ENCODE data around the gene CASP4.

Gene CASP4

DNA sequence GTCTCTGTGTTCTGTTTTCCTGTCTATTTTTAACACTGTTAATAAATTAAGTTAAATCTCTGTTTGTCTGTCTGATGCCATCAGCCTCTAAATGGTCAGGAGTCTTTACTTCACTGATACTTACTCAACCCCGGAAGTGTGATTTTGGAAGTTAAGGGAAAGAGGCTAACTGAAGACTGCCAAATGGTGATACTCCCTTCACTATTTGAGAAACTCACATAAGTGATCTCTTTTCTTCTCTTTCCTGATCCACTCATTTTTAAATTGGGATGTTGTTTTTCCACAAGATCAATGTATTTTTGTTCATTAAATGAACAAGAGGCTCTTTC is 69.7 kb downstream of the CASP4 start:
- H2BK120ac ChIP-seq (ENCODE audit: low read depth, low read length): no peak overlapping the region
- H2BK12ac ChIP-seq (ENCODE audit: low read length): no peak overlapping the region
- H2AK5ac ChIP-seq (ENCODE audit: low read depth, low read length): no peak overlapping the region
- H3K27ac ChIP-seq (replicated peaks; ENCODE audit: low read length): no peak overlapping the region
- peaks cover 0 to 2% of the 10 kb centered on the region in 2 donors for H3K4me1 ChIP-seq (ENCODE audit: control insufficient read depth in 2 of 2, insufficient read depth in 1 of 2, low read depth in 1 of 2, low read length in 2 of 2)
- no peak overlapping the region for H2BK5ac ChIP-seq (ENCODE audit: low read length)
- no peak overlapping the region for H3K23ac ChIP-seq (ENCODE audit: low read depth, low read length, poor library complexity)
- no peak overlapping the region for H3K4me2 ChIP-seq (ENCODE audit: insufficient read depth, low read length, poor library complexity, severe bottlenecking)
- H4K91ac ChIP-seq (ENCODE audit: low read depth, low read length, poor library complexity): no peak overlapping the region
- DNase-seq (ENCODE audit: low spot score): no peak
- H3K9ac ChIP-seq (ENCODE audit: low read depth, low read length, poor library complexity): no peak overlapping the region
- no peak overlapping the region for H2BK15ac ChIP-seq (ENCODE audit: low read length)
- H2AFZ ChIP-seq (ENCODE audit: low read length): no peak overlapping the region
- H3K36me3 ChIP-seq (replicated peaks in 1 of 2; ENCODE audit: control insufficient read depth in 2 of 2, insufficient read depth in 2 of 2, low read length in 2 of 2): no peaks in the 10 kb centered on the region
- no peak overlapping the region for H3K4me3 ChIP-seq (ENCODE audit: low read length in 2 of 2)
- H3K4ac ChIP-seq (ENCODE audit: low read length): no peak overlapping the region
- no peak overlapping the region for H4K8ac ChIP-seq (ENCODE audit: low read depth, low read length)
- H3K18ac ChIP-seq (ENCODE audit: low read length): no peak overlapping the region
- H3K27me3 ChIP-seq (ENCODE audit: control insufficient read depth in 3 of 3, insufficient read depth in 3 of 3, low read depth in 1 of 3, low read length in 3 of 3): no peaks in the 10 kb centered on the region
- no CpG with 5 or more reads among the region's 1 CpG for WGBS, 2 donors (ENCODE audit: extremely low coverage in 2 of 2, insufficient read length in 2 of 2, insufficient replicate concordance in 1 of 2)
- H3K9me3 ChIP-seq (replicated peaks in 1 of 2; ENCODE audit: control insufficient read depth in 2 of 2, insufficient read depth in 1 of 2, low read depth in 1 of 2, low read length in 2 of 2): no peaks in the 10 kb centered on the region
- no peaks in the 10 kb centered on the region for H3K79me1 ChIP-seq (ENCODE audit: low read depth, low read length)
- H3K14ac ChIP-seq (ENCODE audit: low read length): no peak overlapping the region

DNA sequence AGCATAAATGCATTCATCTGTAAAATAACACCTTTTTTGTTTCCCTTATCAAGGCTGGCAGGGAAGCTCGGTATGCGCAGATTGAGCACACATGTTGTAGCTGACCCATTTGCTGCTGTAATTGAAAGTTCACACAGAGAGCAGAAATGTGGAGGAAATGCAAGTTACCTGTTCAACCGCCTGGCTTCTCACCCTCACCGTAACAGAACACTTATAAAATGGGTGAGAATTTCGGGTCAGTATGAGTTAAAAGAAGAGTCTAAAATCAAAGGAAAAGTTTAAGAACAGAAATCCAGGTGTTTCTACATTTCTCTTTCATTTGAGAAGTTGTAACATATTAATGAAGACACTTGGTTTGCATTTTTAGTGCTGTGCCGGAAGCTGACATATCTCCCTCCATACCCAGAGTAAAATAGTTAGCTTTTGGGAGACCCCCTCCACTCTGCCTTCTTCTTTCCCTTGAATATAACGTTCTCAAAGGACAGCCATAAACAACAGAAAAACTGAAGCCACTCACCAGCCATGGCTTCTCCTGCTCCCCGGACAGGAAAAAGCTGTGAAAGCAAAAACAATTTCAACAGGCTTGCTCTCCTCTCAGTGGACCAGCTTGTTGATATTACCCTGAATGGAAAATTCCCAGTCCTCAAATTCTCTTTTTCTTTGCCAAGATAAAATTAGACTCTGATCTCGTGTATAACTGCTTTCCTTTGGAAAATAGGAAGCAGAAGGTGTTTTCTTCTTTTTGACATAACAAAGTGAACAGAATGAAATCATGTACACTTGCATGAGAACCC is 70.3 kb downstream of the CASP4 start, which contains the start of gene CASP12:
CASP12 (minus strand) TSS at position 570 of the 794 bp plus-strand sequence.
- Histone ChIP-seq H2BK120ac (ENCODE audit: low read depth, low read length) (no peak within 1 kb of the TSS), H2BK15ac (ENCODE audit: low read length) (no peak within 1 kb of the TSS), H3K9ac (ENCODE audit: low read depth, low read length, poor library complexity) (no peak within 1 kb of the TSS), H3K4ac (ENCODE audit: low read length) (no peak within 1 kb of the TSS), H2BK12ac (ENCODE audit: low read length) (no peak within 1 kb of the TSS), H2AFZ (ENCODE audit: low read length) (peak within 1 kb of the TSS; percentile 35), H3K18ac (ENCODE audit: low read length) (no peak within 1 kb of the TSS), H3K27ac (replicated peaks; ENCODE audit: low read length) (no peak within 1 kb of the TSS), H3K4me2 (ENCODE audit: insufficient read depth, low read length, poor library complexity, severe bottlenecking) (no peak within 1 kb of the TSS), H3K79me1 (ENCODE audit: low read depth, low read length) (no peaks in the 10 kb centered on the region), H3K9me3 (replicated peaks in 1 of 2; ENCODE audit: control insufficient read depth in 2 of 2, insufficient read depth in 1 of 2, low read depth in 1 of 2, low read length in 2 of 2) (no peaks in the 10 kb centered on the region), H3K27me3 (ENCODE audit: control insufficient read depth in 3 of 3, insufficient read depth in 3 of 3, low read depth in 1 of 3, low read length in 3 of 3) (no peaks in the 10 kb centered on the region), H3K4me3 (ENCODE audit: low read length in 2 of 2) (no peak within 1 kb of the TSS), H3K36me3 (replicated peaks in 1 of 2; ENCODE audit: control insufficient read depth in 2 of 2, insufficient read depth in 2 of 2, low read length in 2 of 2) (no peaks in the 10 kb centered on the region), H2BK5ac (ENCODE audit: low read length) (no peak within 1 kb of the TSS), H2AK5ac (ENCODE audit: low read depth, low read length) (no peak within 1 kb of the TSS), H4K91ac (ENCODE audit: low read depth, low read length, poor library complexity) (no peak within 1 kb of the TSS), H3K14ac (ENCODE audit: low read length) (no peak within 1 kb of the TSS), H4K8ac (ENCODE audit: low read depth, low read length) (no peak within 1 kb of the TSS), H3K4me1 (ENCODE audit: control insufficient read depth in 2 of 2, insufficient read depth in 1 of 2, low read depth in 1 of 2, low read length in 2 of 2) (peaks cover 0 to 2% of the 10 kb centered on the region in 2 donors), H3K23ac (ENCODE audit: low read depth, low read length, poor library complexity) (no peak within 1 kb of the TSS)
- no CpG with 5 or more reads among the region's 9 CpGs for whole genome bisulfite sequencing, 2 donors (ENCODE audit: extremely low coverage in 2 of 2, insufficient read length in 2 of 2, insufficient replicate concordance in 1 of 2)
- no peak for DNase-seq (ENCODE audit: low spot score)

DNA sequence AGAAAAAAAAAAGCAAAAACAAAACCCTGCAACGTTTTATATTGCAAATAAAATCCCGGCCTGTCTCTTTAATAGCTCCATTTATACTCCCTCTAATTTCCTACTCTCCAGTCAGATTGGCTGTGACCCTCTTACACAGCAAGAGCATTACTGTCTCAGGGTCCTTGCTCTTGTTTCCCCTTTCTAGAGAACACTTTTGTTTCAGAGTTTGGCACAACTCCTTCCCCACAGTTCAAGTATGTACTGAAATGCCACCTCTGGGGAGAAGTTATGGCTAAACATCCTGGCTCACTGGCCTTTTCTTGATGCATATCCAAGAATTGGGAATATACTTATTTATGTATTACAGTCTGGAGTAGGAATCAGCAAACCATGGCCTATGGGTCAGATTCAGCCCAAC is 72.7 kb downstream of the CASP4 start:
- no peak overlapping the region for H2BK5ac ChIP-seq (ENCODE audit: low read length)
- H3K14ac ChIP-seq (ENCODE audit: low read length): no peak overlapping the region
- no peaks in the 10 kb centered on the region for H3K36me3 ChIP-seq (replicated peaks in 1 of 2; ENCODE audit: control insufficient read depth in 2 of 2, insufficient read depth in 2 of 2, low read length in 2 of 2)
- H3K4me3 ChIP-seq (ENCODE audit: low read length in 2 of 2): no peak overlapping the region
- no peak overlapping the region for H3K18ac ChIP-seq (ENCODE audit: low read length)
- no peak overlapping the region for H2AK5ac ChIP-seq (ENCODE audit: low read depth, low read length)
- H3K27ac ChIP-seq (replicated peaks; ENCODE audit: low read length): no peak overlapping the region
- H2BK12ac ChIP-seq (ENCODE audit: low read length): no peak overlapping the region
- peaks cover 0 to 2% of the 10 kb centered on the region in 2 donors for H3K4me1 ChIP-seq (ENCODE audit: control insufficient read depth in 2 of 2, insufficient read depth in 1 of 2, low read depth in 1 of 2, low read length in 2 of 2)
- no peaks in the 10 kb centered on the region for H3K9me3 ChIP-seq (replicated peaks in 1 of 2; ENCODE audit: control insufficient read depth in 2 of 2, insufficient read depth in 1 of 2, low read depth in 1 of 2, low read length in 2 of 2)
- H4K91ac ChIP-seq (ENCODE audit: low read depth, low read length, poor library complexity): no peak overlapping the region
- no CpG with 5 or more reads among the region's 2 CpGs for WGBS, 2 donors (ENCODE audit: extremely low coverage in 2 of 2, insufficient read length in 2 of 2, insufficient replicate concordance in 1 of 2)
- H3K4ac ChIP-seq (ENCODE audit: low read length): no peak overlapping the region
- no peak overlapping the region for H4K8ac ChIP-seq (ENCODE audit: low read depth, low read length)
- no peaks in the 10 kb centered on the region for H3K79me1 ChIP-seq (ENCODE audit: low read depth, low read length)
- no peak overlapping the region for H2AFZ ChIP-seq (ENCODE audit: low read length)
- DNase-seq (ENCODE audit: low spot score): no peak
- no peak overlapping the region for H2BK15ac ChIP-seq (ENCODE audit: low read length)
- H3K4me2 ChIP-seq (ENCODE audit: insufficient read depth, low read length, poor library complexity, severe bottlenecking): no peak overlapping the region
- no peak overlapping the region for H2BK120ac ChIP-seq (ENCODE audit: low read depth, low read length)
- H3K27me3 ChIP-seq (ENCODE audit: control insufficient read depth in 3 of 3, insufficient read depth in 3 of 3, low read depth in 1 of 3, low read length in 3 of 3): no peaks in the 10 kb centered on the region
- no peak overlapping the region for H3K9ac ChIP-seq (ENCODE audit: low read depth, low read length, poor library complexity)
- H3K23ac ChIP-seq (ENCODE audit: low read depth, low read length, poor library complexity): no peak overlapping the region

DNA sequence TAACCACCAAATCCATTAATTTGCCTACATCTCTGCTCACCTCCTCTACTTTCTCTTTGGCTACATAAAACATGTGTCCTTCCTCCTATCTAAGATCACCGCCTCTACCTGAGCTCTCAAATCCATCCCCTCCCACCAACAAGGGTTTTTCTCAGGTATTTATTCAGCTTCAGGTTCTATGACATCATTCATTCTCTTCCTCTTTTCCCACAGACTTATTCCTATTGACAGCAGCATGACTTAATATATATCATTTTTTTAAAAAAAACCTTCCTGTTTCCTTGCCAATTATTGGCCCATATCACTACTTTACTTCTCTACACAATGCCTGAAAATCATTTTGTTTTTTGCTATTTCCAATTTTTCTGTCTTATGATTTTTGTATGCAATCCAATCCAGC is 74.5 kb downstream of the CASP4 start:
- Histone ChIP-seq H3K9ac (ENCODE audit: low read depth, low read length, poor library complexity) (no peak overlapping the region), H2BK5ac (ENCODE audit: low read length) (no peak overlapping the region), H2AFZ (ENCODE audit: low read length) (no peak overlapping the region), H3K36me3 (replicated peaks in 1 of 2; ENCODE audit: control insufficient read depth in 2 of 2, insufficient read depth in 2 of 2, low read length in 2 of 2) (no peaks in the 10 kb centered on the region), H2AK5ac (ENCODE audit: low read depth, low read length) (no peak overlapping the region), H3K4me3 (ENCODE audit: low read length in 2 of 2) (no peak overlapping the region), H3K79me1 (ENCODE audit: low read depth, low read length) (no peaks in the 10 kb centered on the region), H3K4ac (ENCODE audit: low read length) (no peak overlapping the region), H2BK15ac (ENCODE audit: low read length) (no peak overlapping the region), H3K4me1 (ENCODE audit: control insufficient read depth in 2 of 2, insufficient read depth in 1 of 2, low read depth in 1 of 2, low read length in 2 of 2) (no peaks in the 10 kb centered on the region), H3K9me3 (replicated peaks in 1 of 2; ENCODE audit: control insufficient read depth in 2 of 2, insufficient read depth in 1 of 2, low read depth in 1 of 2, low read length in 2 of 2) (no peaks in the 10 kb centered on the region), H4K91ac (ENCODE audit: low read depth, low read length, poor library complexity) (no peak overlapping the region), H2BK120ac (ENCODE audit: low read depth, low read length) (no peak overlapping the region), H3K14ac (ENCODE audit: low read length) (no peak overlapping the region), H3K4me2 (ENCODE audit: insufficient read depth, low read length, poor library complexity, severe bottlenecking) (no peak overlapping the region), H3K23ac (ENCODE audit: low read depth, low read length, poor library complexity) (no peak overlapping the region), H3K18ac (ENCODE audit: low read length) (no peak overlapping the region), H3K27ac (replicated peaks; ENCODE audit: low read length) (no peak overlapping the region), H4K8ac (ENCODE audit: low read depth, low read length) (no peak overlapping the region), H3K27me3 (ENCODE audit: control insufficient read depth in 3 of 3, insufficient read depth in 3 of 3, low read depth in 1 of 3, low read length in 3 of 3) (no peaks in the 10 kb centered on the region), H2BK12ac (ENCODE audit: low read length) (no peak overlapping the region)
- WGBS, 2 donors (ENCODE audit: extremely low coverage in 2 of 2, insufficient read length in 2 of 2, insufficient replicate concordance in 1 of 2): no CpG with 5 or more reads among the region's 1 CpG
- no peak for DNase-seq (ENCODE audit: low spot score)
